HL-60/S4 treated with retinoic acid at 250 ng/mL for 4 days and 3 days (cell line): ENCODE measurements around the gene RAPGEF2.

ENCODE experiments used
- in situ Hi-C: fragments of 300-500 bp; cut with MboI; formaldehyde crosslinking; loops from 2 replicates; pipeline ENCODE4 v1.7.0; 2022; ENCODE audit warnings: low sequenced_read_pairs

The RAPGEF2 gene

GRCh38 chr4:159269116-159269515 lies 166.2 kb downstream of the RAPGEF2 start:
- in situ Hi-C loops, result no loop called here

- in situ Hi-C loops, result no loop called here
These were observed 167.1 kb downstream of the RAPGEF2 start for GRCh38 chr4:159269956-159270355.

GRCh38 chr4:159271856-159272255 lies 169.0 kb downstream of the RAPGEF2 start:
- in situ Hi-C loops, result no loop called here

- in situ Hi-C loops, result no loop called here
These were observed 169.6 kb downstream of the RAPGEF2 start for GRCh38 chr4:159272273-159273140.

GRCh38 chr4:159273141-159273438 lies 170.2 kb downstream of the RAPGEF2 start:
- in situ Hi-C loops, result no loop called here

- in situ Hi-C loops, result no loop called here
These were observed 171.0 kb downstream of the RAPGEF2 start for GRCh38 chr4:159273841-159274240.

- in situ Hi-C loops, result no loop called here
These were observed 175.5 kb downstream of the RAPGEF2 start for GRCh38 chr4:159278399-159278798.

GRCh38 chr4:159279084-159279483 lies 176.2 kb downstream of the RAPGEF2 start:
- in situ Hi-C loops, result no loop called here

- in situ Hi-C loops, result no loop called here
These were observed 177.7 kb downstream of the RAPGEF2 start for GRCh38 chr4:159280442-159281172.

- in situ Hi-C loops, result no loop called here
These were observed 178.9 kb downstream of the RAPGEF2 start for GRCh38 chr4:159281771-159282170.

GRCh38 chr4:159282329-159282728 lies 179.4 kb downstream of the RAPGEF2 start:
- in situ Hi-C loops, result no loop called here

GRCh38 chr4:159282944-159283343 lies 180.1 kb downstream of the RAPGEF2 start:
- in situ Hi-C loops, result no loop called here

GRCh38 chr4:159283696-159284095 lies 180.8 kb downstream of the RAPGEF2 start:
- in situ Hi-C loops, result no loop called here

GRCh38 chr4:159284113-159284512 lies 181.2 kb downstream of the RAPGEF2 start:
- in situ Hi-C loops, result no loop called here

GRCh38 chr4:159284733-159285132 lies 181.9 kb downstream of the RAPGEF2 start:
- in situ Hi-C loops, result no loop called here

- in situ Hi-C loops, result no loop called here
These were observed 184.9 kb downstream of the RAPGEF2 start for GRCh38 chr4:159287767-159288166.

- in situ Hi-C loops, result no loop called here
These were observed 186.8 kb downstream of the RAPGEF2 start for GRCh38 chr4:159289682-159290081.

GRCh38 chr4:159290321-159291030 lies 187.6 kb downstream of the RAPGEF2 start:
- in situ Hi-C loops, result no loop called here

- in situ Hi-C loops, result no loop called here
These were observed 188.3 kb downstream of the RAPGEF2 start for GRCh38 chr4:159291176-159291575.

- in situ Hi-C loops, result no loop called here
These were observed 189.4 kb downstream of the RAPGEF2 start for GRCh38 chr4:159292137-159292896.
